Esophagus muscularis mucosa (tissue), 3 donors: ENCODE measurements around the gene HCST.

Experiments
- POLR2A ChIP-seq: fragments of 450-650 bp; IDR thresholded peaks from one replicate; pipeline ENCODE4 v1.6.1; 2017; ENCODE audit warnings: antibody characterized with exemption, moderate library complexity, mild to moderate bottlenecking, low read depth
- TF ChIP-seq, protein P1 (sequence below), 3 experiments: fragments of 200-600 bp in 2 of 3; fragments of 450-650 bp in 1 of 3; sonication (generic) in 2 of 3; IDR thresholded peaks; one replicate each; pipeline ENCODE4 v1.5.1; 2017 to 2019; ENCODE audit warnings: antibody characterized with exemption in 3 of 3, mild to moderate bottlenecking in 2 of 3, moderate library complexity in 1 of 3

GRCh38 chr19:35869327-35870123 is 32.8 kb upstream of the HCST start:
- no peak for TF ChIP-seq POLR2A
- TF ChIP-seq, protein P1, sequence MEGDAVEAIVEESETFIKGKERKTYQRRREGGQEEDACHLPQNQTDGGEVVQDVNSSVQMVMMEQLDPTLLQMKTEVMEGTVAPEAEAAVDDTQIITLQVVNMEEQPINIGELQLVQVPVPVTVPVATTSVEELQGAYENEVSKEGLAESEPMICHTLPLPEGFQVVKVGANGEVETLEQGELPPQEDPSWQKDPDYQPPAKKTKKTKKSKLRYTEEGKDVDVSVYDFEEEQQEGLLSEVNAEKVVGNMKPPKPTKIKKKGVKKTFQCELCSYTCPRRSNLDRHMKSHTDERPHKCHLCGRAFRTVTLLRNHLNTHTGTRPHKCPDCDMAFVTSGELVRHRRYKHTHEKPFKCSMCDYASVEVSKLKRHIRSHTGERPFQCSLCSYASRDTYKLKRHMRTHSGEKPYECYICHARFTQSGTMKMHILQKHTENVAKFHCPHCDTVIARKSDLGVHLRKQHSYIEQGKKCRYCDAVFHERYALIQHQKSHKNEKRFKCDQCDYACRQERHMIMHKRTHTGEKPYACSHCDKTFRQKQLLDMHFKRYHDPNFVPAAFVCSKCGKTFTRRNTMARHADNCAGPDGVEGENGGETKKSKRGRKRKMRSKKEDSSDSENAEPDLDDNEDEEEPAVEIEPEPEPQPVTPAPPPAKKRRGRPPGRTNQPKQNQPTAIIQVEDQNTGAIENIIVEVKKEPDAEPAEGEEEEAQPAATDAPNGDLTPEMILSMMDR (IDR thresholded peaks at IDR 0.05) = no peak
